WI38 (cell line): Measurements from ENCODE around the gene GPHA2.

Experiments
- H3K4me3 ChIP-seq: 2 replicates; pipeline ENCODE4 v1.5.1; 2011; ENCODE audit warnings: low read depth, mild to moderate bottlenecking, control low read depth, low read length
- CTCF ChIP-seq: IDR thresholded peaks from 2 replicates; pipeline ENCODE4 v1.5.1; 2012; ENCODE audit warnings: low read depth, mild to moderate bottlenecking, control low read depth, low read length

GPHA2 gene

GRCh38 chr11:64900263-64900678 lies 35.4 kb downstream of the GPHA2 start:
- TF ChIP-seq CTCF = no peak
- H3K4me3 ChIP-seq = no peak overlapping the region

DNA sequence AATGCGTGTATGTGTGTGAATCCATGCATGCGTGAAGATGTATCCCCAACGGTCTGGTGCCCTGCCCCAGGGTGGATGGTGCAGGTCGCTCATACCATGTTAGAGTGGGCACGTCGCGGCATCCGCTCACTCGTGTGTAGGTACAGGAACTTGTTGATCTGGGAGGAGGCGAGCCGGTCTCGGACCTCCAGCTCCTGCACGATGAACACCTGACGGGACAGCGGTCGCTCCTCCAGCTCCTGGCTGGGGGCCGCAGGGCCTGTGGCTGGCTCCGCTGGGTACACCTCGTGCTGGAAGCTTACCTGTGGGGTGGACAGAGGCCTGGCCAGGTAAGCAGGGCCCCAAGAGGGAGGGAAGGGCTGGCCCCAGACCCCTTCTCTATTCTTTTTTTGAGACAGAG lies 37.2 kb downstream of the GPHA2 start:
- TF ChIP-seq CTCF = no peak
- no peak overlapping the region for H3K4me3 ChIP-seq

DNA sequence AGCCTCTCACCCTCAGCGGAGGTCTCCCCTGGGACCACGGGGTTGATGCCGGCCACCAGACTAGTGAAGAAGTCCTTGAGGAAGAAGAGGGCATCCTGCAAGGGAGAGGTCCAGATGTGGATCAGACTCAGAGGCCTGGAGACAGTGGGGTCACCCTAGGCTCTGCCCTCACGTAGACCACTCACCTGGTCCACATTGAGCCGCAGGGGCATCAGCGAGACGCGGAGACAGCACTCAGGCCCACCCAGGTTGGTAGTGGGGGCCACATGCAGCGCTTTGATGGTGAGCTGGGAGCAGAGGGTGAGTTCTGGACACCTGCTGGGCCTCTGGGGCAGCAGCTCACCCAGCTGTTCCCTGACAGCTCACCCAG lies 37.6 kb downstream of the GPHA2 start:
- TF ChIP-seq CTCF = no peak
- H3K4me3 ChIP-seq = no peak overlapping the region

DNA sequence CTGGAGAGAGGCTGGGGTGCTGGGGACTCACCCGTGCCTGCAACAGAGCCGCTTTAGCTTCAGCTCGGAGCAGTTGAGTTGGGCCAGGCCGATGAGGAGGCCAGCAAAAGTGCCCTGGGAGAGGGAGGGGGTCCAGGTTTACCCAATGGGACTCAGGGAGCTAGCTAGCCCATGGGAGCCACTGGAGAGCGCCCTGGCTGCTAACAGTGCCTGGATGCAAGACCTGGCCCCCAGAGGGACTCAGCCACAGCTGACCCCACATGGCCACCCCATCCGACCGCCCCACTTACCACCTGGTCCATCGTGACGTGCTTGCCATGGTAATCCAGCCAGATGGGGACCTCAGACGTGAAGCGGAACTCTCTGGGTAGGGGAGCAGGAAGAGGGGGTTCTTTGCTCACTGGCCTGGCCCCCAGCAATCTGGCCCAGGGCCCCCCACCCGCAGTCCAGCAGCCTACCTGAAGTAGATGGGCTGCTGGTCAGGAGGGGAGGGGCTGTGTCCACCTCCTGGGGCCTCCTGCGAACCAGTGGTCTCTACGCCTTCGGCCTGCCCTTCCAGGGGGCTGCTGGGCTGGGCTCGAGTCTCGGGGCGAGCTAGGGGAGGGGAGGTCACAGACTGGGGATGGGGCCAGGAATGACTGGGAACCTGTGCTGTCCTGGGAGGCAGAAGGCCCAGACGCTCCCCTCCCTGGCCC lies 38.2 kb downstream of the GPHA2 start:
- no peak for TF ChIP-seq CTCF
- H3K4me3 ChIP-seq = no peak overlapping the region

DNA sequence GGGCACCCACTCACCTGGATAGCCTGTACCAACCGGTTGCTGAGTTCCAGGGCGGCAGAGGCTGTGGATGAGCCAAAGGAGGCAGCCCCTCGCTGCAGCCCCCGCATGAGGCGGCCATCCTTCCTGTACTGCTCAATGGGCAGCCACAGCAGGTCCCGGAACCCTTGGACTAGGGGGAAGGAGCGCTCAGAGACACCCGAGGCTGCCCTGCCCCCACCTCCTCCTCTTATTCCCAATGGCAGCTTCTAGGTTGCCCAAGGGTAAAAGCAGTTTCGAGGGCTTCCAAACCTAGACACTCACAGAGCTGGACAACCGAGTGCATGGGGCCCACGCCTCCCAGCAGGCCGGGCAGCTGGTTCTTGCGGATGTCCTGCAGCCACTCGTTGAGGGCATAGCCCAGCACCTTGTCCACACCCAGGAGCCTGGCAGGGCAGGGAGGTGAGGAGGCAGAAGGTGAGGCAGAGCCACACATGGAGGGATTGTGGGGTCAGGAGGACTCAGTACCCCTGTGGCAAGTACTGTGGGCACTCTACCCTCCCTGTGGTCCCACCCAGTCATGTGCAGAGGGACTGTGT lies 39.2 kb downstream of the GPHA2 start:
- no peak overlapping the region for H3K4me3 ChIP-seq
- no peak for TF ChIP-seq CTCF

DNA sequence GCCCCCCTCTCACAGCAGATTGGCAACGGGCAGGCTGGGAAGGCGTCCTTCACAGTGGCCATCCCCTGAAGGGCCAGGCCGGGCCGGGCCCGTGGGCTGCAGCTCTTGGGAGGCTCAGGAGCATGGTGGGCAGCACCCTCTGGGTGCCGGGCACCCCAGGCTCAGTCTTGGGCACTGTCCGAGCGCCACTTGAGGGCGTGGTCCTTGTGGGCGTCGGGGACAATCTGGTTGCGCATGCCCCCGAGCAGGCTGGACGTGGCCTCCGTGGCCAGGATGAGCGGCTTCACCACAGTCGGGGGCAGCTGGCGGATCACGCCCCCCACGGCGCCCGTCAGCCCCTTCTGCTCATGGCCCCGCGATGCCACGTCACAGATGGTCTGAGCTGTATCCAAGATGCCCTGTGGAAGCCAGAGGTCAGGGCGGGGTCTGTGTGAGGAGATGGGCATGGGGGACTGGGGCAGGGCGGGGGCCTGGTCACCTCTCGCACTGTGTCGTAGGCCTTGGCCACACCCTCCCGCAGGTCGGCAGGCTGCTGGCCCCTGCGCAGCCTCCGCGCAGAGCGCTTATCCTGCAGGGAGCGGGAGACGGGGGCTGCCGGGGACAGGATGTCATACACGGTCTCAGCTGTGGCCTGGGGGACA lies 40.8 kb downstream of the GPHA2 start:
- H3K4me3 ChIP-seq = no peak overlapping the region
- TF ChIP-seq CTCF = no peak
